Measurements from ENCODE around the gene MND1.

The MND1 gene

DNA sequence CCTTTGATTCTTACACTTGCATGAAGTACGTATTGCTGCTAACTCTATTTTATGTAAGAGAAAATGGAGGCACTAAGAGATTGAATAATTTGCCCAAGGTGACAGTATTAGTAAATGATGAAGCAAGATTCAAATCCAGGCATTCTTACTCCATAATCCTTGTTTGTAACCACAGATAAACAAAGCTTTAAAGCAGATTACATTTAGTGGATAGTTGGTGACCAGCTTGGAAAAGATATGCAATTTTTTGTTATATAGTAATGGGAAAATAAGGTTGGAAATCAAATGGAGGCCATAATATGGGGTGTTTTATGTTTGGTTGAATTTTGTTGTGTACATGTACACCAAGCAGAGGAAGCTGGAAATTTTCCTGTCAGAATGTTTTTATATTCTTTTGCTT, 30.8 kb downstream of the MND1 start:
- TF ChIP-seq, protein P1, sequence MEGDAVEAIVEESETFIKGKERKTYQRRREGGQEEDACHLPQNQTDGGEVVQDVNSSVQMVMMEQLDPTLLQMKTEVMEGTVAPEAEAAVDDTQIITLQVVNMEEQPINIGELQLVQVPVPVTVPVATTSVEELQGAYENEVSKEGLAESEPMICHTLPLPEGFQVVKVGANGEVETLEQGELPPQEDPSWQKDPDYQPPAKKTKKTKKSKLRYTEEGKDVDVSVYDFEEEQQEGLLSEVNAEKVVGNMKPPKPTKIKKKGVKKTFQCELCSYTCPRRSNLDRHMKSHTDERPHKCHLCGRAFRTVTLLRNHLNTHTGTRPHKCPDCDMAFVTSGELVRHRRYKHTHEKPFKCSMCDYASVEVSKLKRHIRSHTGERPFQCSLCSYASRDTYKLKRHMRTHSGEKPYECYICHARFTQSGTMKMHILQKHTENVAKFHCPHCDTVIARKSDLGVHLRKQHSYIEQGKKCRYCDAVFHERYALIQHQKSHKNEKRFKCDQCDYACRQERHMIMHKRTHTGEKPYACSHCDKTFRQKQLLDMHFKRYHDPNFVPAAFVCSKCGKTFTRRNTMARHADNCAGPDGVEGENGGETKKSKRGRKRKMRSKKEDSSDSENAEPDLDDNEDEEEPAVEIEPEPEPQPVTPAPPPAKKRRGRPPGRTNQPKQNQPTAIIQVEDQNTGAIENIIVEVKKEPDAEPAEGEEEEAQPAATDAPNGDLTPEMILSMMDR (IDR thresholded peaks at IDR 0.05; ENCODE audit: extremely low read depth, missing control alignments), result no peak
- no peak for DNase-seq (ENCODE audit: low spot score)

DNA sequence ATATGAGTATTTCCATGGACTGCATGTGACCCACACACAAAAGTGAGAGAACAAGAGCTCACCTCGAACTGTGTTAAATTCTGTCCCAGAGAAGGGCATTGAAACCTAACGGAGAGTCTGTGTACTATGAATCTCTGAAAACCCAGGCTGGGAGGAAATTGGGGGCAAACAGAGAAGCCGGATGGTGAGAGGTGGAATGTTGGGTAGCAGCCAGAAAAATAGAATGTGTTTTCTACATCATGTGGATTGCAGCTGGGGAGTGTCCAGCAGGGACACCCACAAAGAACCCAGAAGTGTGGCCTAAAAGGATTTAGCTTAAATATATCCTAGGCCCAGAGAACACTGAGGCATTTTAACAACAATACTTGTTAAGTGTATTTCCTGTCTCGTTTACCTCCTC, 38.6 kb downstream of the MND1 start:
- no peak for DNase-seq (ENCODE audit: low spot score)
- TF ChIP-seq, protein P1 (IDR thresholded peaks at IDR 0.05; ENCODE audit: extremely low read depth, missing control alignments), result no peak

DNA sequence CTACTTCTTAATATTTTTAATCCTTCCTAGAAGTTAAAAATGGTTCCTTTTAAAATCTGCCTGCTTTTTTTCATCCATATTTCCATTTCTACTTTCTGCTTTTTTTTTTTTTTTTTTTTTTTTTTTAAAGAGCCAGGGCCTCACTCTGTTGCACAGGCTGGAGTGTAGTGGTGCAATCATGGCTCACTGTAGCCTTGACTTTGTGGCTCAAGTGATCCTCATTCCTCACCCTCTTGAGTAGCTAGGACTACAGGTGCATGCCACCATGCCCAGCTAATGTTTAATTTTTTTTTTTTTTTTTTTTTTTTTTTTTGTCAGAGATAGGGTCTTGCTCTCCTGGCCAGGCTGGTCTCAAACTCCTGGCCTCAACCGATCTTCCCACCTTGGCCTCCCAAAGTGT, 39.7 kb downstream of the MND1 start:
- DNase-seq (ENCODE audit: low spot score), result no peak
- TF ChIP-seq, protein P1 (IDR thresholded peaks at IDR 0.05; ENCODE audit: extremely low read depth, missing control alignments), result no peak

DNA sequence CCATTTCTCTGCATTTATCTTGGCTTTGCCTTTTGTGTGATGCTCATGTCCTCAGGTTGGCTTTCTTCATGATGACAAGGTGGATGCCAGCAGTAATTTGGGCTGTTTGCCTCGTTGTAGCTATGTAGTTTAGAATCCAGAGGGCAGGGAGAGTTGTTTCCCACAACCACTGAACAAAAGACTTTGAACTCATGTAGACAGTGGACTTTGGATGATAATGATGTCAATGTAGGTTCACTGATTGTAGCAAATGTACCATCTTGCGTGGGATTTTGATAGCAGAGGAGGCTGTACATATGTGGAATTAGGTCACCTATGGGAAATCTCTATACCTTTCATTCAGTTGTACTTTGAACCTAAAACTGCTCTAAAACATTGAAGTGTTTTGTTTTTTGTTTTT, 41.3 kb downstream of the MND1 start:
- no peak for DNase-seq (ENCODE audit: low spot score)
- TF ChIP-seq, protein P1 (IDR thresholded peaks at IDR 0.05; ENCODE audit: extremely low read depth, missing control alignments), result no peak

DNA sequence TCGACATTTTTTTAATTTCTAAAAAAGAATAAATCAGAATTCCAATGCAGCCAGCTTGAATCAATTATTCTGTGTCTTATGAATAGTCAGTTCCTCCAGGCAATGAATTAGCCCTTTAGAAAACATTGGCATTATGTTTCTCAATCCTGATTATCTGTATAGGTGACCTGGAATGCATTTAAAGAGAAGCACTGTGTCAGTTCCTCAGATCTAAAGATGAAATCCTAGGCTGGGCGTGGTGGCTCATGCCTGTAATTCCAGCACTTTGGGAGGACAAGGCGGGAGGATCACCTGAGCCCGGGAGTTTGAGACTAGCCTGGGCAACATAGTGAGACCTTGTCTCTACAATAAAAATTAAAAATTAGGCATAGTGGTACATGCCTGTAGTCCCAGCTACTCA, 43.5 kb downstream of the MND1 start:
- TF ChIP-seq, protein P1 (IDR thresholded peaks at IDR 0.05; ENCODE audit: extremely low read depth, missing control alignments), result no peak
- DNase-seq (ENCODE audit: low spot score), result no peak

DNA sequence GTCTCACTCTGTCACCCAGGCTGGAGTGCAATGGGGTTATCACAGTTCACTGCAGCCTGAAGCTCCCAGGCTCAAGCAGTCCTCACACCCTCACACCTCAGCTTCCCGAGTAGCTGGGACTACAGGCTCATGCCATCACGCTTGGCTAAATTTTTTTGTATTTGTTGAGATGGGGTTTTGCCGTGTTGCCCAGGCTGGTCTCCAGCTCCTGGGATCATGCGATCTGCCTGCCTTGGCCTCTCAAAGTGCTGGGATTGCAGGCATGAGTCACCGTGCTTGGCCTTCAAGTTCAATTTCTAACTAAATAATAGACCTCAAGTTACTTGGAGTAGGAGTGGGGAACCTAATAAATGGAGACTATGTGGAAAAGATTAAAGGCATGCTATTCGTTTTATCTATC, 48.9 kb downstream of the MND1 start:
- TF ChIP-seq, protein P1 (IDR thresholded peaks at IDR 0.05; ENCODE audit: extremely low read depth, missing control alignments), result no peak
- no peak for DNase-seq (ENCODE audit: low spot score)

DNA sequence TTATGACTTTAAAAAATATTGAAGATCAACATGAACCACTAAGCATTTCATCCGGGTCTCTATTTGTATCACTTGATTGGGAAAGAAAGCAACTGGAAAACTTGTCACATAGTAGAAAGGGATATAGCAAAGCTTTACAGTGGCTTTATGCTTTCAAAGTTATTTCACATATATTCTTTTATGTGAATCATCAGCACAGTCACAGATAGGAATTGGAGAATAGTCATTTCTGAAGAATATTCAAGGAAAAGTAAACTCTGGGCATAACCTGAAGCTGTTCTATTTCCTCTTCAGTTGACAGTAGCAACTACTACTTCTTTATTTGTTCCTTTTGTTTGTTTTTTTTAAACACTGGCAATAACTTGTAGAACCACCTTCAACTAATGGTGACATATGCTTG, 50.5 kb downstream of the MND1 start:
- no peak for DNase-seq (ENCODE audit: low spot score)
- TF ChIP-seq, protein P1 (IDR thresholded peaks at IDR 0.05; ENCODE audit: extremely low read depth, missing control alignments), result no peak

All from GM20000 (cell line).